Mesendoderm (in vitro differentiated cells): Measurements from ENCODE around the gene FOXP1.

Experiments used
- DNase-seq: peaks from one replicate; pipeline ENCODE4 v3.0.0; 2013
- H2AK5ac ChIP-seq: 2 replicates; pipeline ENCODE4 v1.6.1; 2013; ENCODE audit warnings: low read length, inconsistent platforms
- H2BK120ac ChIP-seq: 2 replicates; pipeline ENCODE4 v1.6.1; 2013; ENCODE audit warnings: low read depth, mild to moderate bottlenecking, low read length, moderate library complexity, mixed read lengths
- H2BK15ac ChIP-seq: replicated peaks from 2 replicates; pipeline ENCODE4 v1.6.1; 2013; ENCODE audit warnings: low read depth, mild to moderate bottlenecking, moderate library complexity
- H2BK5ac ChIP-seq: 2 replicates; pipeline ENCODE4 v1.6.1; 2013; ENCODE audit warnings: low read length, inconsistent platforms
- H3K18ac ChIP-seq: 2 replicates; pipeline ENCODE4 v1.6.1; 2013; ENCODE audit warnings: mild to moderate bottlenecking, low read length, mixed read lengths
- H3K23ac ChIP-seq: one replicate; pipeline ENCODE4 v1.6.1; 2013; ENCODE audit warnings: low read length
- H3K27ac ChIP-seq: 2 replicates; pipeline ENCODE4 v1.5.1; 2013; ENCODE audit warnings: low read depth, mild to moderate bottlenecking, inconsistent platforms, low read length, moderate library complexity
- H3K27me3 ChIP-seq: 2 replicates; pipeline ENCODE4 v1.6.1; 2013; ENCODE audit warnings: low read length, control low read depth, mild to moderate bottlenecking, inconsistent platforms; ENCODE audit not compliant: insufficient read depth, poor library complexity
- H3K36me3 ChIP-seq: 2 replicates; pipeline ENCODE4 v1.6.1; 2013; ENCODE audit warnings: low read length, inconsistent platforms; ENCODE audit not compliant: control insufficient read depth, insufficient read depth
- H3K4ac ChIP-seq: one replicate; pipeline ENCODE4 v1.6.1; 2013; ENCODE audit warnings: low read depth, mild to moderate bottlenecking, low read length, moderate library complexity
- H3K4me1 ChIP-seq: 2 replicates; pipeline ENCODE4 v1.6.1; 2013; ENCODE audit warnings: low read depth, low read length, inconsistent platforms; ENCODE audit not compliant: control insufficient read depth
- H3K4me2 ChIP-seq: 2 replicates; pipeline ENCODE4 v1.6.1; 2013; ENCODE audit warnings: low read length
- H3K4me3 ChIP-seq: 2 replicates; pipeline ENCODE4 v1.5.1; 2013; ENCODE audit warnings: mild to moderate bottlenecking, low read length
- H3K56ac ChIP-seq: one replicate; pipeline ENCODE4 v1.6.1; 2013; ENCODE audit warnings: low read length
- H3K79me1 ChIP-seq: 2 replicates; pipeline ENCODE4 v1.6.1; 2013; ENCODE audit warnings: low read length, inconsistent platforms
- H3K79me2 ChIP-seq: 2 replicates; pipeline ENCODE4 v1.6.1; 2013; ENCODE audit warnings: mild to moderate bottlenecking, low read length; ENCODE audit not compliant: control insufficient read depth, insufficient read depth
- H3K9ac ChIP-seq: 2 replicates; pipeline ENCODE4 v1.6.1; 2013; ENCODE audit warnings: low read length, inconsistent platforms
- H4K5ac ChIP-seq: one replicate; pipeline ENCODE4 v1.6.1; 2013; ENCODE audit warnings: low read length
- H4K8ac ChIP-seq: one replicate; pipeline ENCODE4 v1.6.1; 2013; ENCODE audit warnings: low read depth, mild to moderate bottlenecking, control low read depth, low read length, moderate library complexity
- WGBS: extraction: QIAGEN DNeasy Blood & Tissue Kit; methylation state at CpG from one replicate; pipeline ENCODE4 v1.1.7; 2013; ENCODE audit warnings: low lambda C conversion rate, missing lambda C conversion rate; ENCODE audit not compliant: insufficient coverage; ENCODE audit errors: extremely low coverage; 5-methylcytosine and 5-hydroxymethylcytosine counted together

The FOXP1 gene

GRCh38 chr3:71494212-71494611 lies 89.3 kb downstream of the FOXP1 start:
- WGBS = no CpG with 5 or more reads among the region's 5 CpGs
- Histone ChIP-seq H3K27ac (no peak overlapping the region), H3K27me3 (no peaks in the 10 kb centered on the region), H3K4me3 (no peak overlapping the region), H3K4ac (peak overlapping the region; percentile 78), H2BK5ac (no peak overlapping the region), H3K36me3 (no peaks in the 10 kb centered on the region), H3K18ac (peak overlapping the region; percentile 63), H3K79me1 (no peaks in the 10 kb centered on the region), H3K4me1 (peaks cover 7% of the 10 kb centered on the region), H2BK120ac (peak overlapping the region; percentile 54), H3K79me2 (no peaks in the 10 kb centered on the region), H3K9ac (no peak overlapping the region), H3K23ac (no peak overlapping the region), H4K8ac (no peak overlapping the region), H2AK5ac (no peak overlapping the region), H2BK15ac (peak overlapping the region; percentile 47), H3K4me2 (no peak overlapping the region), H4K5ac (no peak overlapping the region), H3K56ac (no peak overlapping the region)
- no peak for DNase-seq

DNA sequence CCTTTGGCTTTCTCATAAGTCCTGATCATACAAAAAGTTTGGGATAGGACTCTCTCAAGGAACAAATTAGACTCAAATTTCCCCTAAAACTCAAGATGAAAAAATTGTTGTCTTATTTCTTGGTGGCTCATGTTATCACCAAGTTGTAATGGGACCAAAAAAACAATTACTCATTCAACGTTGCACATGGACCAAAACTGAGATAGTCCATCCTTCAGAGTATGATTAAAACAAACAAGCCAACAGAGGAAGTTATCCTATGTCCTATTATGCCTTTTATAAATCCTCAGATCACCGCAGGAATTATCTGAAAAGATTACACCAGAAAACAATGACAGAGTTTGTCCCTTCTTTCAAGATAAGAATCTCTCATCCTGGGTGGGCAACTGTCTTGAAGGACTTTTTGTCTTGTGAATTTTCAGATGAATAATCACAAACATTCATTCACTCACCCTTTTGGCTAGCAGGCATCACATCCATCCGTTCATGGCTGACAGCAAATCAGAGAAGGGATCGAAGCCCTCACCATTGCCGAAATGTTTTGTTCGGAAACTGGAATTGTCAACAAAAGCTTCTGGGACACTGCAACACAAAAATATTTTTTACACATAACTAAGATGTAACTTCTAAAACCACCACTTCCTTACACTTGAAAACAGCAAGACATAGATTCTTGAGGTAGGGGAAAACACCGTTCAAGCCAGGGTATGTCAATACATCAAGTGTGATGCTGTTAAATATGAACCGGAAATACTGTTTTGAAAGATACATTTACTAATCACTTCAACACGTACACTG lies 90.4 kb downstream of the FOXP1 start:
- no peak for DNase-seq
- H2BK120ac ChIP-seq = no peak overlapping the region
- H2BK5ac ChIP-seq = no peak overlapping the region
- no peak overlapping the region for H3K9ac ChIP-seq
- no peaks in the 10 kb centered on the region for H3K79me2 ChIP-seq
- no peak overlapping the region for H4K8ac ChIP-seq
- H3K4me1 ChIP-seq = peaks cover 5% of the 10 kb centered on the region
- no peak overlapping the region for H3K18ac ChIP-seq
- no peak overlapping the region for H3K4ac ChIP-seq
- no peaks in the 10 kb centered on the region for H3K36me3 ChIP-seq
- H2BK15ac ChIP-seq = no peak overlapping the region
- H3K56ac ChIP-seq = no peak overlapping the region
- H3K4me2 ChIP-seq = no peak overlapping the region
- no peak overlapping the region for H3K4me3 ChIP-seq
- H2AK5ac ChIP-seq = no peak overlapping the region
- H3K23ac ChIP-seq = no peak overlapping the region
- no peak overlapping the region for H4K5ac ChIP-seq
- no CpG with 5 or more reads among the region's 9 CpGs for WGBS
- no peaks in the 10 kb centered on the region for H3K27me3 ChIP-seq
- H3K79me1 ChIP-seq = no peaks in the 10 kb centered on the region
- H3K27ac ChIP-seq = no peak overlapping the region

DNA sequence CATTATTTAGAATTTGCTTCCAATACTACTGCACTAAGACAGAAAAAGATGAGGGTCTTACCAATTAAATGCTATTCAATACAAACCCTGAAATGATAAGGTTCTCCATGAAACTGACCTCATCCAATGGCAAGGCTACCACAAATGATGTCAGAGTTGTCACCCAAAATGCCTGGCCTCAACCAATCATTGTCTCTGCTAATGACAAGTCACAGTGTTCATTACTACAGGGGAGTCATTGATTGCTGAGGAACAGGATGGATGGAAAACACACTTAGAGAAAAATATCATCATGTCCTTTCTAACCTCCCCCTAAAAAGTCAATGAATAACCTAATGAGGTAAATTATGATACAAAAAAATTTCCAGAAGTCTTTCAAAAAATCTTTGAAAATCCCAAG lies 91.0 kb downstream of the FOXP1 start:
- no peak overlapping the region for H3K9ac ChIP-seq
- no peak overlapping the region for H4K8ac ChIP-seq
- H3K23ac ChIP-seq = no peak overlapping the region
- no peaks in the 10 kb centered on the region for H3K79me1 ChIP-seq
- H2BK120ac ChIP-seq = no peak overlapping the region
- H4K5ac ChIP-seq = no peak overlapping the region
- H3K27ac ChIP-seq = no peak overlapping the region
- H2AK5ac ChIP-seq = no peak overlapping the region
- H3K4me3 ChIP-seq = no peak overlapping the region
- H3K79me2 ChIP-seq = no peaks in the 10 kb centered on the region
- H2BK15ac ChIP-seq = no peak overlapping the region
- no peak for DNase-seq
- H3K18ac ChIP-seq = no peak overlapping the region
- H3K27me3 ChIP-seq = no peaks in the 10 kb centered on the region
- peaks cover 5% of the 10 kb centered on the region for H3K4me1 ChIP-seq
- no peak overlapping the region for H2BK5ac ChIP-seq
- H3K4ac ChIP-seq = no peak overlapping the region
- H3K4me2 ChIP-seq = no peak overlapping the region
- no peak overlapping the region for H3K56ac ChIP-seq
- H3K36me3 ChIP-seq = no peaks in the 10 kb centered on the region

DNA sequence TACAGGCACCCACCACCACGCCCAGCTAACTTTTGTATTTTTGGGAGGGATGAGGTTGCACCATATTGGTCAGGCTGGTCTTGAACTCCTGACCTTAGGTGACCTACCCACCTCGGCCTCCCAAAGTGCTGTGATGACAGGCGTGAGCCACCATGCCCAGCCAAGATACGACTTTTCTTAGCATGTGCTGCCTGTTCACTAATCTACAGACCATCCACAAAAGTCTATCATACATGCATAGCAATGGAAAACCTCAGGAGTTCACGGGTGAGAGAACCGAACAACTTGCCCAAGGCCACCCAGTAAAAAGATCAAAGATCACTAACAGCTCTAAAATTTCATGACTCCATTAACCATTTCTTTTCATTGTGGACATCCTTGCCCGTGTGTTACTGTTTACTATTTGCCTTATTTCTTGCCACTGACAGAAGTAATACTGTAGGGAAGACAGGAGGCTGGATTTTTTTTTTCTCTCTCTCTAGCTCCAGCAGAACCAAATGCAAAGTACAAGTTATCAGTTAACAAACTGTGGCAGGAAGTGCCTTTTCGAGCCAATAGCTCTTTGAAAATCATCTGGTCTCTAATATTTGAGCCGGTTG lies 92.3 kb downstream of the FOXP1 start:
- H3K27me3 ChIP-seq = no peaks in the 10 kb centered on the region
- H3K4ac ChIP-seq = no peak overlapping the region
- WGBS = no CpG with 5 or more reads among the region's 9 CpGs
- H3K18ac ChIP-seq = no peak overlapping the region
- no peak overlapping the region for H3K27ac ChIP-seq
- no peak overlapping the region for H3K4me3 ChIP-seq
- no peak overlapping the region for H2BK15ac ChIP-seq
- H3K36me3 ChIP-seq = no peaks in the 10 kb centered on the region
- no peak overlapping the region for H3K4me2 ChIP-seq
- H2BK120ac ChIP-seq = no peak overlapping the region
- no peak overlapping the region for H4K5ac ChIP-seq
- H4K8ac ChIP-seq = no peak overlapping the region
- H3K79me2 ChIP-seq = no peaks in the 10 kb centered on the region
- DNase-seq = no peak
- H3K9ac ChIP-seq = no peak overlapping the region
- peaks cover 2% of the 10 kb centered on the region for H3K4me1 ChIP-seq
- no peak overlapping the region for H2BK5ac ChIP-seq
- no peak overlapping the region for H3K23ac ChIP-seq
- no peaks in the 10 kb centered on the region for H3K79me1 ChIP-seq
- H3K56ac ChIP-seq = no peak overlapping the region
- H2AK5ac ChIP-seq = no peak overlapping the region

DNA sequence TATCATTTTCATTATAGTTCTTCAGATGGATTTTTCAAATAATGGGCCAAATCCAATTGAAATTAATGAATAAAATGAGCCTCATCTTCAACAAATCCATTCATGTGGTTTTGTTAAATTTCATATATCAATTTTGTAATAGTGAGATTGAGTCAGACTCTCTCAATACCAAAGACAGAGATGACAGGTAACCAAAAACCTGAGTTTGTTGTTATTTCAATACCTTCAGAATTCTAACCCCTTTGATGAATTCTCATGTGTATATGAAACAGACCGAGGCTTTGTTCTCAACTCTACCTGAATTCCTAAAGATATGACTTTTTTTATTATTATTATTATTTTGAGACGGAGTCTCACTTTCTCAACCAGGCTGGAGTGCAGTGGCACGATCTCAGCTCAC lies 92.8 kb downstream of the FOXP1 start:
- H3K27ac ChIP-seq = no peak overlapping the region
- H3K56ac ChIP-seq = no peak overlapping the region
- H3K36me3 ChIP-seq = no peaks in the 10 kb centered on the region
- H4K5ac ChIP-seq = no peak overlapping the region
- H2BK120ac ChIP-seq = no peak overlapping the region
- no peaks in the 10 kb centered on the region for H3K79me2 ChIP-seq
- DNase-seq = no peak
- no peak overlapping the region for H3K9ac ChIP-seq
- no peak overlapping the region for H2AK5ac ChIP-seq
- H3K4ac ChIP-seq = no peak overlapping the region
- no peaks in the 10 kb centered on the region for H3K4me1 ChIP-seq
- H3K4me3 ChIP-seq = no peak overlapping the region
- no peaks in the 10 kb centered on the region for H3K79me1 ChIP-seq
- H4K8ac ChIP-seq = no peak overlapping the region
- H3K18ac ChIP-seq = no peak overlapping the region
- no peak overlapping the region for H2BK15ac ChIP-seq
- H3K27me3 ChIP-seq = no peaks in the 10 kb centered on the region
- H3K4me2 ChIP-seq = no peak overlapping the region
- H2BK5ac ChIP-seq = no peak overlapping the region
- H3K23ac ChIP-seq = no peak overlapping the region
- no CpG with 5 or more reads among the region's 3 CpGs for WGBS
